Caco-2 (cell line): ENCODE results near the gene CEP83. TPM values are rescaled to one million over a fixed set of nuclear protein-coding genes. Genes with fewer than 3 reads are reported as not detected.

Experiments used
- BruUV-seq: library from RNA; stranded (reverse); fragments of 400-500 nt; replicated peaks from 2 replicates; lab custom pipeline; 2021; lab: Mats Ljungman, UMichigan
- CTCF ChIA-PET: fragments of 300-600 bp; sonication (Branson Sonifier 250); formaldehyde crosslinking; loops from one replicate; lab custom pipeline; 2022; ENCODE audit warnings: antibody characterized with exemption; lab: Charles Lee
- POLR2A ChIA-PET: fragments of 300-600 bp; sonication (Branson Sonifier 250); formaldehyde crosslinking; loops from one replicate; lab custom pipeline; 2022; ENCODE audit warnings: antibody characterized with exemption; lab: Charles Lee
- DNase-seq, 2 experiments: peaks; one replicate each; pipeline versions ENCODE4 v3.0.0 to v3.0.0-alpha.2; 2020 to 2022
- H3K27me3 ChIP-seq: replicated peaks from 2 replicates; pipeline ENCODE4 v1.6.0; 2011; ENCODE audit warnings: low read length; ENCODE audit not compliant: control insufficient read depth, insufficient read depth
- H3K36me3 ChIP-seq: 2 replicates; pipeline ENCODE4 v1.5.1; 2011; ENCODE audit warnings: low read length; ENCODE audit not compliant: control insufficient read depth, insufficient read depth
- H3K4me1 ChIP-seq: fragments of 250-450 bp; sonication (Bioruptor Pico); 2 replicates; pipeline ENCODE4 v1.5.1; 2020; ENCODE audit warnings: mild to moderate bottlenecking
- H3K4me3 ChIP-seq: 2 replicates; pipeline ENCODE4 v1.5.1; 2011; ENCODE audit warnings: low read depth, mild to moderate bottlenecking, control low read depth, low read length
- H3K9me3 ChIP-seq: fragments of 250-450 bp; sonication (Bioruptor Pico); 2 replicates; pipeline ENCODE4 v1.5.1; 2020; ENCODE audit warnings: mild to moderate bottlenecking, moderate library complexity
- H3K27ac Mint-ChIP-seq: one replicate; pipeline ENCODE4 v1.8.0; 2022; ENCODE audit warnings: mixed read lengths; ENCODE audit not compliant: unreplicated experiment
- H3K27me3 Mint-ChIP-seq: one replicate; pipeline ENCODE4 v1.8.0; 2022; ENCODE audit warnings: mixed read lengths; ENCODE audit not compliant: insufficient read depth, unreplicated experiment
- H3K36me3 Mint-ChIP-seq: one replicate; pipeline ENCODE4 v1.8.0; 2022; ENCODE audit warnings: mild to moderate bottlenecking, mixed read lengths; ENCODE audit not compliant: insufficient read depth, unreplicated experiment
- H3K4me1 Mint-ChIP-seq: one replicate; pipeline ENCODE4 v1.8.0; 2022; ENCODE audit warnings: low read depth, mixed read lengths; ENCODE audit not compliant: unreplicated experiment
- H3K4me3 Mint-ChIP-seq: one replicate; pipeline ENCODE4 v1.8.0; 2022; ENCODE audit warnings: mild to moderate bottlenecking, moderate library complexity, mixed read lengths; ENCODE audit not compliant: unreplicated experiment
- H3K9me3 Mint-ChIP-seq: one replicate; pipeline ENCODE4 v1.8.0; 2022; ENCODE audit warnings: mixed read lengths; ENCODE audit not compliant: unreplicated experiment
- intact Hi-C: fragments of 100-400 bp; cut with micrococcal nuclease; formaldehyde crosslinking; loops from one replicate; pipeline ENCODE4 v1.10.0; 2022; ENCODE audit not compliant: unreplicated experiment
- total RNA-seq: library from RNA; stranded (reverse); gene quantifications from 2 replicates; pipeline ENCODE4 v1.2.3, GENCODE V29; 2022
- TF ChIP-seq, protein P1 (sequence below), 2 experiments: fragments of 200-600 bp in 1 of 2; IDR thresholded peaks; 1 replicate in 1 of 2; 2 replicates in 1 of 2; pipeline versions ENCODE4 v1.5.1 to v1.8.0; 2011 to 2022; ENCODE audit warnings: antibody characterized with exemption in 1 of 2, control low read depth in 1 of 2, inconsistent platforms in 1 of 2, low read depth in 1 of 2, low read length in 1 of 2, mild to moderate bottlenecking in 1 of 2, moderate library complexity in 1 of 2; ENCODE audit not compliant: insufficient read depth in 1 of 2, severe bottlenecking in 1 of 2, unreplicated experiment in 1 of 2

CEP83 gene
- total RNA-seq, 1 experiment from 2014 or later = 23.3 TPM

DNA sequence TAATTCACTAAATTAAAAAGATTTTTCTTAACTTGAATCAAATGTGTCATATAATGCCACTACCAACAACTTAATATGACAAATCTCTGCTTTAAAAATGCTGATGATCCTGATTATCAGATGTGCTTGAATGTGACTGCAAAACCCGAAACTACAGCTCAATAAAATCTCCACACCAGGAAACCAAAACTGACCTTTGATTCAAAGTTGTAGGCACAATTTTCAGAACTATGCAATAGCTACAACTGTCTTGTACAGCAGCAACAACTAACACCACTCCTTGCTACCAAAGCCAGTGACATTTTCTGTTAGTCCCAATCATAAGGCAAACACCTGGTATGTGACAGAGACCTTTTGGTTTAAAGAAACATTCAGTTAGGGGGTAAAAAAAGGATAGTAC lies 147.3 kb downstream of the CEP83 start:
- TF ChIP-seq, protein P1, sequence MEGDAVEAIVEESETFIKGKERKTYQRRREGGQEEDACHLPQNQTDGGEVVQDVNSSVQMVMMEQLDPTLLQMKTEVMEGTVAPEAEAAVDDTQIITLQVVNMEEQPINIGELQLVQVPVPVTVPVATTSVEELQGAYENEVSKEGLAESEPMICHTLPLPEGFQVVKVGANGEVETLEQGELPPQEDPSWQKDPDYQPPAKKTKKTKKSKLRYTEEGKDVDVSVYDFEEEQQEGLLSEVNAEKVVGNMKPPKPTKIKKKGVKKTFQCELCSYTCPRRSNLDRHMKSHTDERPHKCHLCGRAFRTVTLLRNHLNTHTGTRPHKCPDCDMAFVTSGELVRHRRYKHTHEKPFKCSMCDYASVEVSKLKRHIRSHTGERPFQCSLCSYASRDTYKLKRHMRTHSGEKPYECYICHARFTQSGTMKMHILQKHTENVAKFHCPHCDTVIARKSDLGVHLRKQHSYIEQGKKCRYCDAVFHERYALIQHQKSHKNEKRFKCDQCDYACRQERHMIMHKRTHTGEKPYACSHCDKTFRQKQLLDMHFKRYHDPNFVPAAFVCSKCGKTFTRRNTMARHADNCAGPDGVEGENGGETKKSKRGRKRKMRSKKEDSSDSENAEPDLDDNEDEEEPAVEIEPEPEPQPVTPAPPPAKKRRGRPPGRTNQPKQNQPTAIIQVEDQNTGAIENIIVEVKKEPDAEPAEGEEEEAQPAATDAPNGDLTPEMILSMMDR (IDR thresholded peaks at IDR 0.05; ENCODE audit: insufficient read depth in 1 of 2, low read depth in 1 of 2, low read length in 1 of 2, severe bottlenecking in 1 of 2, unreplicated experiment in 1 of 2) = no peak
- peaks cover 4% of the 10 kb centered on the region for H3K9me3 Mint-ChIP-seq
- BruUV-seq = no TSS peak
- H3K4me1 Mint-ChIP-seq = no peaks in the 10 kb centered on the region
- Histone ChIP-seq H3K4me3 (no peak overlapping the region), H3K27me3 (no peaks in the 10 kb centered on the region), H3K4me1 (no peaks in the 10 kb centered on the region), H3K9me3 (no peaks in the 10 kb centered on the region), H3K36me3 (no peaks in the 10 kb centered on the region; the same call in 1 of the 2 replicates)
- H3K36me3 Mint-ChIP-seq = peaks cover 23% of the 10 kb centered on the region
- ChIA-PET POLR2A (no interaction called here), CTCF (interaction anchor here (0.7 kb wide), 1 partner anchor 120 kb away, joined by 3 read pairs; no protein-coding TSS in a partner anchor)
- DNase-seq = no peak
- H3K27ac Mint-ChIP-seq = no peak overlapping the region
- H3K4me3 Mint-ChIP-seq = no peak overlapping the region
- intact Hi-C loops = no loop called here
- H3K27me3 Mint-ChIP-seq = no peaks in the 10 kb centered on the region

- no peaks in the 10 kb centered on the region for H3K9me3 ChIP-seq
- Mint-ChIP-seq H3K27ac (no peak overlapping the region), H3K36me3 (peaks cover 45% of the 10 kb centered on the region), H3K9me3 (no peaks in the 10 kb centered on the region), H3K4me1 (no peaks in the 10 kb centered on the region), H3K4me3 (no peak overlapping the region), H3K27me3 (no peaks in the 10 kb centered on the region)
- intact Hi-C loops = no loop called here
- H3K4me1 ChIP-seq = no peaks in the 10 kb centered on the region
- no peaks in the 10 kb centered on the region for H3K27me3 ChIP-seq
- TF ChIP-seq, protein P1 (IDR thresholded peaks at IDR 0.05; ENCODE audit: insufficient read depth in 1 of 2, low read depth in 1 of 2, low read length in 1 of 2, severe bottlenecking in 1 of 2, unreplicated experiment in 1 of 2) = no peak
- H3K36me3 ChIP-seq = no peaks in the 10 kb centered on the region; the same call in 1 of the 2 replicates
- ChIA-PET POLR2A (no interaction called here), CTCF (no interaction called here)
- no peak for DNase-seq
- H3K4me3 ChIP-seq = no peak overlapping the region
- no TSS peak for BruUV-seq
Measured at GRCh38 chr12:94309373-94309772, 150.3 kb downstream of the CEP83 start.

DNA sequence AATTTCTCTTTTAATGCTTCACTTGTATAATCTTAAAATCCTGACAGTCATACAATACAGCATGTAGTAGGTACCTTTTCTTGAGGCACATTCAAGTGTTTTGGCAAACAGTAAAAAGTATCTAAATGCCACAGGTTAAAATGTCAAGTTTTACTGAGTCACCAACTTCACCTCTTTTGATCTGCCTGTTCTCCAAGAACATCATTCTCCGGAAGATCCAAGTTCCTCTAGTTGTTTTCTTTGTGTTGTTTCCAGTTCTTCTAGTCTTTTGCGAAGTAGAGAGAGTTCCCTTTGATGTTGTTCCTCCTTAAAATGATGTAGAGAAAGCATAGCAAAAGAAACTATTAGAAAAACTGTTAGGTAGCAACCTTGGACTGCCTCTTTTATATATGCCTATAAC lies 151.1 kb downstream of the CEP83 start:
- CTCF ChIA-PET = no interaction called here
- Mint-ChIP-seq H3K27ac (no peak overlapping the region), H3K9me3 (no peaks in the 10 kb centered on the region), H3K36me3 (peaks cover 45% of the 10 kb centered on the region), H3K27me3 (no peaks in the 10 kb centered on the region), H3K4me1 (no peaks in the 10 kb centered on the region), H3K4me3 (no peak overlapping the region)
- no peaks in the 10 kb centered on the region for H3K9me3 ChIP-seq
- POLR2A ChIA-PET = no interaction called here
- H3K36me3 ChIP-seq = no peaks in the 10 kb centered on the region; the same call in 1 of the 2 replicates
- no peaks in the 10 kb centered on the region for H3K27me3 ChIP-seq
- H3K4me1 ChIP-seq = no peaks in the 10 kb centered on the region
- no TSS peak for BruUV-seq
- intact Hi-C loops = no loop called here
- DNase-seq = no peak
- TF ChIP-seq, protein P1 (IDR thresholded peaks at IDR 0.05; ENCODE audit: insufficient read depth in 1 of 2, low read depth in 1 of 2, low read length in 1 of 2, severe bottlenecking in 1 of 2, unreplicated experiment in 1 of 2) = no peak
- no peak overlapping the region for H3K4me3 ChIP-seq
